HCT116 (cell line): ENCODE measurements around the gene PRKD3. TPM values are rescaled to one million over a fixed set of nuclear protein-coding genes. Genes with fewer than 3 reads are reported as not detected.

Experiments
- ATAC-seq: fragments of 200-7000 bp; cut with Tn5 transposase; 2 replicates; pipeline ENCODE4 v1.9.1; 2020; ENCODE audit warnings: mild to moderate bottlenecking, moderate library complexity
- BruUV-seq: library from RNA; stranded (reverse); fragments of 400-500 nt; replicated peaks from 2 replicates; lab custom pipeline; 2021; lab: Mats Ljungman, UMichigan
- CTCF ChIA-PET: fragments of 300-600 bp; sonication (Branson Sonifier 250); formaldehyde crosslinking; loops from one replicate; lab custom pipeline; 2021; ENCODE audit warnings: antibody characterized with exemption; lab: Charles Lee
- POLR2A ChIA-PET: fragments of 300-600, 350-600 bp; sonication (Branson Sonifier 250); formaldehyde crosslinking; loops from one replicate; lab custom pipeline; 2021; ENCODE audit warnings: antibody characterized with exemption; lab: Charles Lee
- RAD21 ChIA-PET, 2 experiments: fragments of 300-600 bp; sonication (Branson Sonifier 250); formaldehyde crosslinking; loops; one replicate each; lab custom pipeline; 2023; ENCODE audit warnings: low total read pairs in 2 of 2; ENCODE audit not compliant: uncharacterized antibody in 2 of 2, unreplicated experiment in 2 of 2, low non-redundant PET in 1 of 2; lab: Charles Lee
- DNase-seq: peaks from one replicate; pipeline ENCODE4 v3.0.0-alpha.2; 2010; ENCODE audit warnings: low read depth, low spot score
- H2AFZ ChIP-seq: fragments of 200-600 bp; shearing (Covaris generic), sonication (generic); 2 replicates; pipeline ENCODE4 v1.6.1; 2017; ENCODE audit warnings: low read depth, mixed run types, mixed read lengths, antibody characterized with exemption, low read length; ENCODE audit not compliant: poor library complexity, severe bottlenecking
- H3K27ac ChIP-seq: 2 replicates; pipeline ENCODE4 v1.5.1; 2012; ENCODE audit warnings: low read depth, low read length
- H3K27me3 ChIP-seq: fragments of 200-600 bp; sonication (generic); 2 replicates; pipeline ENCODE4 v1.6.1; 2016; ENCODE audit warnings: mixed run types, low read length, mixed read lengths; ENCODE audit not compliant: insufficient read depth
- H3K36me3 ChIP-seq, 2 experiments: fragments of 200-500 bp in 1 of 2; fragments of 200-600 bp in 1 of 2; sonication (Bioruptor generic) in 1 of 2; sonication (generic) in 1 of 2; 2 replicates each; pipeline versions ENCODE4 v1.5.1 to v1.6.1; 2014 to 2016; ENCODE audit warnings: low read length in 2 of 2, inconsistent platforms in 1 of 2, mixed read lengths in 1 of 2, mixed run types in 1 of 2; ENCODE audit not compliant: insufficient read depth in 2 of 2, control insufficient read depth in 1 of 2
- H3K4me1 ChIP-seq, 2 experiments: fragments of 200-600 bp in 1 of 2; sonication (generic) in 1 of 2; 2 replicates each; pipeline versions ENCODE4 v1.5.1 to v1.6.1; 2012 to 2017; ENCODE audit warnings: low read length in 2 of 2, inconsistent platforms in 1 of 2, mild to moderate bottlenecking in 1 of 2, mixed read lengths in 1 of 2, mixed run types in 1 of 2, moderate library complexity in 1 of 2; ENCODE audit not compliant: insufficient read depth in 2 of 2, control insufficient read depth in 1 of 2
- H3K4me2 ChIP-seq: fragments of 200-600 bp; sonication (generic); 2 replicates; pipeline ENCODE4 v1.6.1; 2017; ENCODE audit warnings: mixed run types, low read length, mixed read lengths
- H3K4me3 ChIP-seq, 2 experiments: fragments of 200-600 bp in 1 of 2; sonication (generic) in 1 of 2; replicated peaks in 1 of 2; 2 replicates each; pipeline ENCODE4 v1.5.1; 2011 to 2016; ENCODE audit warnings: low read length in 2 of 2, control low read depth in 1 of 2, low read depth in 1 of 2, mild to moderate bottlenecking in 1 of 2, mixed read lengths in 1 of 2, mixed run types in 1 of 2
- H3K79me2 ChIP-seq: fragments of 200-600 bp; sonication (generic); 2 replicates; pipeline ENCODE4 v1.6.1; 2017; ENCODE audit warnings: mild to moderate bottlenecking, mixed run types, low read length, moderate library complexity, mixed read lengths; ENCODE audit not compliant: insufficient read depth
- H3K9ac ChIP-seq: fragments of 200-600 bp; sonication (generic); 2 replicates; pipeline ENCODE4 v1.6.1; 2016; ENCODE audit warnings: low read length, mixed read lengths
- H3K9me2 ChIP-seq: fragments of 200-600 bp; sonication (generic), shearing (Covaris generic); 2 replicates; pipeline ENCODE4 v1.6.1; 2017; ENCODE audit warnings: mixed run types, mild to moderate bottlenecking, moderate library complexity; ENCODE audit not compliant: insufficient read depth
- H3K9me3 ChIP-seq, 2 experiments: fragments of 200-500 bp in 1 of 2; fragments of 200-600 bp in 1 of 2; sonication (Bioruptor generic) in 1 of 2; sonication (generic) in 1 of 2; 2 replicates each; pipeline ENCODE4 v1.6.1; 2014 to 2017; ENCODE audit warnings: low read length in 2 of 2, mixed read lengths in 2 of 2, inconsistent platforms in 1 of 2, low read depth in 1 of 2, mild to moderate bottlenecking in 1 of 2, mixed run types in 1 of 2, moderate library complexity in 1 of 2; ENCODE audit not compliant: control insufficient read depth in 1 of 2, insufficient read depth in 1 of 2
- H4K20me1 ChIP-seq: fragments of 200-600 bp; sonication (generic), shearing (Covaris generic); 2 replicates; pipeline ENCODE4 v1.6.1; 2017; ENCODE audit warnings: mixed run types, mild to moderate bottlenecking, moderate library complexity; ENCODE audit not compliant: insufficient read depth
- SRF ChIP-seq: IDR thresholded peaks from 2 replicates; pipeline ENCODE4 v1.6.1; 2012; ENCODE audit warnings: low read depth
- YY1 ChIP-seq: IDR thresholded peaks from 2 replicates; pipeline ENCODE4 v1.6.1; 2011; ENCODE audit warnings: low read length, low read depth, moderate library complexity, mild to moderate bottlenecking; ENCODE audit not compliant: insufficient replicate concordance; ENCODE audit errors: extremely low read depth
- ZFX ChIP-seq: fragments of 450-650 bp; IDR thresholded peaks from 2 replicates; pipeline ENCODE4 v1.6.1; 2017
- ZNF274 ChIP-seq: fragments of 200-500 bp; sonication (Bioruptor generic); IDR thresholded peaks from 2 replicates; pipeline ENCODE4 v1.6.1; 2014; ENCODE audit warnings: mild to moderate bottlenecking, low read depth, low read length, inconsistent platforms
- intact Hi-C: fragments of 100-400 bp; cut with micrococcal nuclease; formaldehyde crosslinking; loops from 2 replicates; pipeline ENCODE4 v1.10.0; 2022
- total RNA-seq: library from RNA; stranded (reverse); gene quantifications from one replicate; pipeline ENCODE4 v1.2.1, GENCODE V29; 2021; ENCODE audit not compliant: unreplicated experiment

The PRKD3 gene
- total RNA-seq, 1 experiment from 2014 or later: 13.9 TPM

DNA sequence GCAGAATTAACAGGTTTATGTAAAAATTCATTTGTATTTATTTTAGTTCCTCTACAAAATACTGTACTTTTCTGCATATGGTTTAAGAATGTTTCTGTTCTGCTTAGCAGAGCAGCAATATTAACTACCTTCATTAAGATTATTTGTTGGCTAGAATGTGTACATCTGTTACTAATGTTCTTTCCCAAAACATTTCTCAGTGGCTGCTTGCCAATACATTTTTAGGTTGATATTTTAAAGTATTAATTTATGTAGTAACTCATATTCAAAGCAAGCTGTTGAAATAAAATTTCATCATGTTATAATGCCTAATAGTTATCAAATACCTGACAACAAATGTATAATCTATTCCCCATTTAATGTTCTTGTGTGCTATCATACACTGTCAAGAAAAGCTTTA lies 40.3 kb downstream of the PRKD3 start:
- TF ChIP-seq ZNF274 (no peak), SRF (no peak)
- 0 out of 4 replicates have a peak, but pooled peaks cover 0 to 2% of the 10 kb centered on the region in 2 experiments for H3K36me3 ChIP-seq
- no peak overlapping the region for H3K4me3 ChIP-seq
- RAD21 ChIA-PET: no interaction called here
- POLR2A ChIA-PET: no interaction called here
- H3K9me2 ChIP-seq: no peaks in the 10 kb centered on the region
- no peak overlapping the region for H3K9ac ChIP-seq
- no peaks in the 10 kb centered on the region for H3K9me3 ChIP-seq
- no peaks in the 10 kb centered on the region for H4K20me1 ChIP-seq
- BruUV-seq: no TSS peak
- intact Hi-C loops: loop anchor here (10.0 kb wide), 1 partner anchor 590 kb away; no protein-coding TSS in a partner anchor
- no peaks in the 10 kb centered on the region for H3K79me2 ChIP-seq
- H3K27ac ChIP-seq: no peak overlapping the region
- no peak overlapping the region for H2AFZ ChIP-seq
- no peaks in the 10 kb centered on the region for H3K27me3 ChIP-seq
- H3K4me1 ChIP-seq: peaks cover 0 to 7% of the 10 kb centered on the region in 2 experiments; a peak in 2 of 4 replicates
- DNase-seq (no peak), ATAC-seq (no peak)
- CTCF ChIA-PET: no interaction called here
- no peak overlapping the region for H3K4me2 ChIP-seq

DNA sequence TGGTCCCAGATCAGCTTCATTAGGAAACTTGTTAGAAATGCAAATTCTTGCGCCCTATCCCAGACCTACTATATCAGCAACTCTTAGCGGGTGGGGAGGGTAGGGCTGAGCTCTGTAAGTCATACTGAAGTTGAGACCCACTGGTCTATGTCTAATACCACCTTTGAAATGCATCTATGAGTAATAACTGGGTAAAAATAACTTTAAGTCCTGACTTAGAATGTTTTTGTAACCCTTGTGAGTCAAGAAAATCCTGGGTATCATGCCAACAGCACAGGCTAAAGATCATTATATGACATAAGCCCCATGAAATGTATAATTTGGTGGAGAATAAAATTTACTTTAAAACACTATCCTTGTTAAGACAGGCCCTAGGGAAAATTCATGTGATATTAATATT lies 41.4 kb downstream of the PRKD3 start:
- ChIA-PET CTCF (no interaction called here), RAD21 (no interaction called here)
- H3K27ac ChIP-seq: no peak overlapping the region
- H3K4me2 ChIP-seq: no peak overlapping the region
- H3K27me3 ChIP-seq: no peaks in the 10 kb centered on the region
- H3K79me2 ChIP-seq: no peaks in the 10 kb centered on the region
- BruUV-seq: no TSS peak
- intact Hi-C loops: loop anchor here (10.0 kb wide), 1 partner anchor 592 kb away; no protein-coding TSS in a partner anchor
- H3K36me3 ChIP-seq: 0 out of 4 replicates have a peak, but pooled peaks cover 0 to 2% of the 10 kb centered on the region in 2 experiments
- no peaks in the 10 kb centered on the region for H3K9me2 ChIP-seq
- H3K4me3 ChIP-seq: no peak overlapping the region
- no peak for TF ChIP-seq YY1
- TF ChIP-seq ZFX: no peak
- TF ChIP-seq, all 23 proteins: peak for 0
- ATAC-seq (no peak; the same call in 1 of the 2 replicates), DNase-seq (no peak)
- POLR2A ChIA-PET: no interaction called here
- Histone ChIP-seq H3K4me1 (peaks cover 0 to 7% of the 10 kb centered on the region in 2 experiments; a peak in 2 of 4 replicates), H3K9ac (no peak overlapping the region), H2AFZ (no peak overlapping the region), H4K20me1 (no peaks in the 10 kb centered on the region), H3K9me3 (no peaks in the 10 kb centered on the region)
